GM21390 (cell line): ENCODE results near the gene IL12RB1.
"Not testable (repeated sequence)": the region's sequence is repeated elsewhere in the genome, so short reads cannot be mapped to it uniquely, and the experiment has no call there.

Experiments
- ATAC-seq: cut with Tn5 transposase; IDR thresholded peaks from one replicate; pipeline ENCODE4 v1.9.1; 2021; ENCODE audit not compliant: unreplicated experiment

The IL12RB1 gene

GRCh38 chr19:18112989-18113478 is 26.3 kb upstream of the IL12RB1 start:
- no peak for ATAC-seq

- ATAC-seq: no peak
Measured at GRCh38 chr19:18110609-18111232, 24.0 kb upstream of the IL12RB1 start.

- no peak for ATAC-seq
Measured at GRCh38 chr19:18109733-18110608, 23.2 kb upstream of the IL12RB1 start.

GRCh38 chr19:18109341-18109732 is 22.6 kb upstream of the IL12RB1 start:
- ATAC-seq: no peak

- ATAC-seq: no peak
Measured at GRCh38 chr19:18108897-18109296, 22.2 kb upstream of the IL12RB1 start.

- no peak for ATAC-seq
Measured at GRCh38 chr19:18107235-18107634, 20.5 kb upstream of the IL12RB1 start.

- ATAC-seq: not testable (repeated sequence)
Measured at GRCh38 chr19:18105259-18105658, 18.5 kb upstream of the IL12RB1 start.

- ATAC-seq: no peak
Measured at GRCh38 chr19:18104793-18105131, 18.0 kb upstream of the IL12RB1 start.

GRCh38 chr19:18102916-18103542 is 16.3 kb upstream of the IL12RB1 start:
- ATAC-seq: no peak

- ATAC-seq: no peak
Measured at GRCh38 chr19:18101268-18101667, 14.5 kb upstream of the IL12RB1 start.

- ATAC-seq: no peak
Measured at GRCh38 chr19:18100710-18101109, 14.0 kb upstream of the IL12RB1 start.

- ATAC-seq: no peak
Measured at GRCh38 chr19:18099623-18099995, 12.9 kb upstream of the IL12RB1 start.

- ATAC-seq: peak; percentile 62
Measured at GRCh38 chr19:18098891-18099622, 12.3 kb upstream of the IL12RB1 start.

GRCh38 chr19:18097993-18098890 is 11.5 kb upstream of the IL12RB1 start:
- ATAC-seq: no peak

- ATAC-seq: peak; percentile 54
Measured at GRCh38 chr19:18097217-18097992, 10.7 kb upstream of the IL12RB1 start, which contains the start of gene MAST3. MAST3 (plus strand) TSS chr19:18097778; CDS start chr19:18097793, 15 bp downstream.

GRCh38 chr19:18096258-18096657 is 9.5 kb upstream of the IL12RB1 start:
- ATAC-seq: no peak

GRCh38 chr19:18093439-18094161 is 6.9 kb upstream of the IL12RB1 start:
- no peak for ATAC-seq

GRCh38 chr19:18091217-18091608 is 4.5 kb upstream of the IL12RB1 start:
- ATAC-seq: no peak
